ENCODE data around the gene ALG14. TPM values are rescaled to one million over a fixed set of nuclear protein-coding genes. Genes with fewer than 3 reads are reported as not detected.

The ALG14 gene
- polyA plus RNA-seq, 1 of the 3 experiments (the other 2 are of a cell fraction): 2.5 TPM

GRCh38 chr1:94927405-94928175 lies 145.2 kb downstream of the ALG14 start:
- POLR2A ChIA-PET: interaction anchor here (0.9 to 2.2 kb wide), 7 partner anchors 20 to 114 kb away, joined by 3 to 20 read pairs (median 5); partner anchors contain the start of gene SLC44A3
- H3K4me1 ChIP-seq (ENCODE audit: control insufficient read depth in 1 of 2, insufficient read depth in 2 of 2, low read depth in 1 of 2, low read length in 1 of 2): peaks cover 24 to 40% of the 10 kb centered on the region in 2 experiments
- 38% methylated on average over 18 of the region's 40 CpGs for WGBS (ENCODE audit: low lambda C conversion rate)

GRCh38 chr1:94926915-94927404 lies 145.8 kb downstream of the ALG14 start, which contains the start of gene CNN3:
Gene CNN3, minus strand, starts transcription at chr1:94927110. Its CDS starts 216 bp downstream, at chr1:94926894.
- H2AFZ ChIP-seq (ENCODE audit: low read depth): peak within 1 kb of the TSS; percentile 75
- peaks cover 65% of the 10 kb centered on the region for H3K79me2 ChIP-seq (ENCODE audit: insufficient read depth)
- H3K9ac ChIP-seq: peak within 1 kb of the TSS; percentile 98
- POLR2A ChIA-PET: interaction anchor here (1.0 to 2.2 kb wide), 6 partner anchors 20 to 114 kb away, joined by 3 to 20 read pairs (median 5); partner anchors contain the start of gene SLC44A3
- H3K4me3 ChIP-seq (ENCODE audit: low read depth in 2 of 2, low read length in 1 of 2): peak within 1 kb of the TSS; percentile 96 to 98
- peaks cover 35% of the 10 kb centered on the region for H4K20me1 ChIP-seq (ENCODE audit: insufficient read depth)
- no CpG with 5 or more reads among the region's 57 CpGs for WGBS (ENCODE audit: low lambda C conversion rate)
- H3K36me3 ChIP-seq (replicated peaks in 1 of 2; ENCODE audit: control insufficient read depth in 1 of 2, insufficient read depth in 2 of 2, low read length in 1 of 2): peaks cover 19% of the 10 kb centered on the region in 2 experiments
- no peaks in the 10 kb centered on the region; the same call in 1 of the 2 replicates for H3K9me2 ChIP-seq
- peak; percentile 98 for DNase-seq
- peaks cover 18% of the 10 kb centered on the region for H3F3A ChIP-seq (replicated peaks; ENCODE audit: insufficient read depth)
- H3K27me3 ChIP-seq (ENCODE audit: insufficient read depth): no peaks in the 10 kb centered on the region
- H3K4me2 ChIP-seq: peak within 1 kb of the TSS; percentile 88
- H3K4me1 ChIP-seq (ENCODE audit: control insufficient read depth in 1 of 2, insufficient read depth in 2 of 2, low read depth in 1 of 2, low read length in 1 of 2): peaks cover 29 to 42% of the 10 kb centered on the region in 2 experiments
- H3K9me3 ChIP-seq: no peaks in the 10 kb centered on the region
- CTCF ChIA-PET: interaction anchor here (0.8 to 5.2 kb wide), 10 partner anchors 9 to 117 kb away, joined by 3 to 36 read pairs (median 4); no protein-coding TSS in a partner anchor
- peak within 1 kb of the TSS; percentile 97 to 98 for H3K27ac ChIP-seq (ENCODE audit: low read depth in 2 of 2, low read length in 1 of 2)
- TF ChIP-seq FOXM1 (IDR thresholded peaks at IDR 0.05; ENCODE audit: low read depth): no peak
- 0 out of 2 replicates have a peak, but pooled peaks have one; percentile 12 for TF ChIP-seq PBX3 (IDR thresholded peaks at IDR 0.05)
- TF ChIP-seq RCOR1 (IDR thresholded peaks at IDR 0.05; ENCODE audit: low read length): no peak
- peak; percentile 68; the same call in 1 of the 2 replicates for TF ChIP-seq SIN3A (IDR thresholded peaks at IDR 0.05; ENCODE audit: borderline replicate concordance, low read depth, low read length)
- TF ChIP-seq NFIC (IDR thresholded peaks at IDR 0.05; ENCODE audit: borderline replicate concordance): no peak; the same call in 1 of the 2 replicates
- TF ChIP-seq IRF3 (IDR thresholded peaks at IDR 0.05; ENCODE audit: low read depth, low read length): 0 out of 2 replicates have a peak, but pooled peaks have one; percentile 28
- TF ChIP-seq RXRA (IDR thresholded peaks at IDR 0.05; ENCODE audit: borderline replicate concordance, low read depth): peak; percentile 27; the same call in 1 of the 2 replicates
- peak; percentile 94 for TF ChIP-seq POLR2AphosphoS5 (IDR thresholded peaks at IDR 0.05; ENCODE audit: low read depth, low read length)
- TF ChIP-seq MEF2A (IDR thresholded peaks at IDR 0.05; ENCODE audit: borderline replicate concordance, low read depth): no peak
- TF ChIP-seq REST (IDR thresholded peaks at IDR 0.05; ENCODE audit: low read depth, low read length): peak; percentile 60; the same call in 1 of the 2 replicates

More at GRCh38 chr1:94927405-94928175, 145.2 kb downstream of the ALG14 start:
- Histone ChIP-seq H3K9me2 (no peaks in the 10 kb centered on the region), H3K79me2 (ENCODE audit: insufficient read depth) (peaks cover 59% of the 10 kb centered on the region), H3K9ac (peak overlapping the region; percentile 74), H3K9me3 (no peaks in the 10 kb centered on the region), H4K20me1 (ENCODE audit: insufficient read depth) (peaks cover 29% of the 10 kb centered on the region), H3K4me2 (peak overlapping the region; percentile 84), H3K27me3 (ENCODE audit: insufficient read depth) (no peaks in the 10 kb centered on the region), H3F3A (replicated peaks; ENCODE audit: insufficient read depth) (peaks cover 18% of the 10 kb centered on the region), H3K27ac (ENCODE audit: low read depth in 2 of 2, low read length in 1 of 2) (peak overlapping the region; percentile 79 to 96), H3K4me3 (ENCODE audit: low read depth in 2 of 2, low read length in 1 of 2) (peak overlapping the region; percentile 71 to 96), H2AFZ (ENCODE audit: low read depth) (peak overlapping the region; percentile 75), H3K36me3 (replicated peaks in 1 of 2; ENCODE audit: control insufficient read depth in 1 of 2, insufficient read depth in 2 of 2, low read length in 1 of 2) (peaks cover 13 to 22% of the 10 kb centered on the region in 2 experiments)
- TF ChIP-seq SIN3A (IDR thresholded peaks at IDR 0.05; ENCODE audit: borderline replicate concordance, low read depth, low read length) (no peak; the same call in 1 of the 2 replicates), YY1 (IDR thresholded peaks at IDR 0.05; ENCODE audit: low read depth) (peak; percentile 38; the same call in 1 of the 2 replicates), FOSL2 (IDR thresholded peaks at IDR 0.05; ENCODE audit: borderline replicate concordance, low read depth) (no peak), FOXM1 (IDR thresholded peaks at IDR 0.05; ENCODE audit: low read depth) (no peak; the same call in 1 of the 2 replicates), CTCF (IDR thresholded peaks at IDR 0.05) (no peak)
- peak; percentile 26 for DNase-seq
- CTCF ChIA-PET: interaction anchor here (0.6 to 5.2 kb wide), 14 partner anchors 8 to 116 kb away, joined by 3 to 36 read pairs (median 3); no protein-coding TSS in a partner anchor

Data from SK-N-SH (cell line).